H1 (cell line): ENCODE data around the gene COL8A2. TPM values are rescaled to one million over a fixed set of nuclear protein-coding genes. Genes with fewer than 3 reads are reported as not detected.
A peak's percentile ranks its signal among the peaks of the same experiment; 100 is the strongest.

Experiments used
- CTCF ChIA-PET: fragments of 300-600 bp; sonication (Branson Sonifier 250); formaldehyde crosslinking; loops from one replicate; lab custom pipeline; 2021; ENCODE audit not compliant: partially characterized antibody; lab: Charles Lee
- POLR2A ChIA-PET: fragments of 300-600 bp; sonication (Branson Sonifier 250); formaldehyde crosslinking; loops from one replicate; lab custom pipeline; 2021; ENCODE audit warnings: inconsistent platforms; ENCODE audit not compliant: partially characterized antibody; lab: Charles Lee
- DNase-seq, 2 experiments: peaks; one replicate each; pipeline versions ENCODE4 v3.0.0 to v3.0.0-alpha.2; 2010 to 2022; ENCODE audit warnings: low spot score in 2 of 2, low read depth in 1 of 2, mixed read lengths in 1 of 2
- FAIRE-seq: peaks from 2 replicates; lab custom pipeline; 2011; peaks lifted over from hg19 to GRCh38; lab: Jason Lieb, UNC
- H2AFZ ChIP-seq: 2 replicates; pipeline ENCODE4 v1.8.1; 2012; ENCODE audit warnings: low read length, inconsistent platforms
- H2AK5ac ChIP-seq: 2 replicates; pipeline ENCODE4 v1.6.1; 2013; ENCODE audit warnings: low read depth, low read length
- H2BK120ac ChIP-seq: replicated peaks from 2 replicates; pipeline ENCODE3; 2013; ENCODE audit warnings: low read depth, low read length, inconsistent platforms
- H2BK12ac ChIP-seq: 2 replicates; pipeline ENCODE4 v1.6.1; 2013; ENCODE audit warnings: low read depth, low read length
- H2BK15ac ChIP-seq: 2 replicates; pipeline ENCODE4 v1.6.1; 2013; ENCODE audit warnings: low read length
- H2BK20ac ChIP-seq: 2 replicates; pipeline ENCODE4 v1.6.1; 2013; ENCODE audit warnings: low read length
- H2BK5ac ChIP-seq: 2 replicates; pipeline ENCODE4 v1.6.1; 2013; ENCODE audit warnings: low read depth, low read length
- H3K14ac ChIP-seq: 2 replicates; pipeline ENCODE4 v1.6.1; 2013; ENCODE audit warnings: inconsistent platforms; ENCODE audit not compliant: insufficient read length
- H3K18ac ChIP-seq: 2 replicates; pipeline ENCODE4 v1.6.1; 2013; ENCODE audit warnings: low read length; ENCODE audit errors: extremely low read depth
- H3K23ac ChIP-seq: 2 replicates; pipeline ENCODE4 v1.6.1; 2013; ENCODE audit warnings: inconsistent platforms; ENCODE audit not compliant: insufficient read length
- H3K23me2 ChIP-seq: 2 replicates; pipeline ENCODE4 v1.6.1; 2013; ENCODE audit warnings: low read depth, low read length
- H3K27ac ChIP-seq: 2 replicates; pipeline ENCODE4 v1.6.1; 2011; ENCODE audit warnings: low read depth, low read length, inconsistent platforms
- H3K27me3 ChIP-seq, 4 experiments: replicated peaks in 1 of 4; 1 replicate in 1 of 4; 2 replicates in 3 of 4; pipeline versions ENCODE4 v1.6.1 to v1.8.1; 2011 to 2013; ENCODE audit warnings: low read length in 3 of 4, mild to moderate bottlenecking in 3 of 4, inconsistent platforms in 2 of 4, mixed read lengths in 2 of 4, moderate library complexity in 1 of 4; ENCODE audit not compliant: control insufficient read depth in 3 of 4, insufficient read depth in 3 of 4; ENCODE audit errors: extremely low read depth in 1 of 4
- H3K36me3 ChIP-seq, 4 experiments: 2 replicates each; pipeline versions ENCODE4 v1.6.1 to v1.8.1; 2011 to 2013; ENCODE audit warnings: mild to moderate bottlenecking in 4 of 4, low read length in 3 of 4, moderate library complexity in 2 of 4, control low read depth in 1 of 4, inconsistent platforms in 1 of 4; ENCODE audit not compliant: insufficient read depth in 4 of 4, control insufficient read depth in 2 of 4
- H3K4ac ChIP-seq: replicated peaks from 2 replicates; pipeline ENCODE3; 2013; ENCODE audit warnings: low read length, low read depth, mixed read lengths, inconsistent platforms; ENCODE audit not compliant: insufficient read length
- H3K4me1 ChIP-seq, 4 experiments: replicated peaks in 1 of 4; 1 replicate in 1 of 4; 2 replicates in 3 of 4; pipeline versions ENCODE4 v1.6.1 to v1.8.1; 2011 to 2013; ENCODE audit warnings: low read length in 3 of 4, inconsistent platforms in 2 of 4, mixed read lengths in 1 of 4; ENCODE audit not compliant: insufficient read depth in 4 of 4, control insufficient read depth in 3 of 4
- H3K4me2 ChIP-seq, 2 experiments: 2 replicates each; pipeline versions ENCODE4 v1.6.1 to v1.8.1; 2011 to 2013; ENCODE audit warnings: low read depth in 2 of 2, low read length in 2 of 2, control low read depth in 1 of 2, inconsistent platforms in 1 of 2, mild to moderate bottlenecking in 1 of 2; ENCODE audit not compliant: insufficient read depth in 1 of 2
- H3K4me3 ChIP-seq, 4 experiments: fragments of 200-600, 300-600 bp in 1 of 4; sonication (generic), shearing (Covaris generic), sonication (Bioruptor Twin) in 1 of 4; 2 replicates each; pipeline versions ENCODE4 v1.5.1 to v1.8.1; 2011 to 2016; ENCODE audit warnings: low read length in 4 of 4, low read depth in 3 of 4, control low read depth in 2 of 4, inconsistent platforms in 2 of 4, mild to moderate bottlenecking in 2 of 4, mixed read lengths in 1 of 4, moderate library complexity in 1 of 4; ENCODE audit not compliant: insufficient read depth in 2 of 4; ENCODE audit errors: extremely low read depth in 1 of 4
- H3K56ac ChIP-seq: replicated peaks from 2 replicates; pipeline ENCODE3; 2013; ENCODE audit warnings: low read depth, mild to moderate bottlenecking, mixed read lengths, low read length, inconsistent platforms; ENCODE audit not compliant: insufficient read length
- H3K79me1 ChIP-seq: 2 replicates; pipeline ENCODE4 v1.6.1; 2013; ENCODE audit warnings: low read depth, low read length, control low read depth
- H3K79me2 ChIP-seq, 2 experiments: 2 replicates each; pipeline versions ENCODE4 v1.6.1 to v1.8.1; 2012 to 2013; ENCODE audit warnings: low read length in 2 of 2, mild to moderate bottlenecking in 2 of 2, inconsistent platforms in 1 of 2; ENCODE audit not compliant: insufficient read depth in 2 of 2, control insufficient read depth in 1 of 2
- H3K9ac ChIP-seq, 4 experiments: replicated peaks in 1 of 4; 1 replicate in 1 of 4; 2 replicates in 3 of 4; pipeline versions ENCODE4 v1.6.1 to v1.8.1; 2011 to 2013; ENCODE audit warnings: low read depth in 3 of 4, low read length in 3 of 4, control low read depth in 2 of 4, mild to moderate bottlenecking in 2 of 4, moderate library complexity in 2 of 4, inconsistent platforms in 1 of 4; ENCODE audit errors: extremely low read depth in 1 of 4
- H3K9me3 ChIP-seq, 2 experiments: 2 replicates each; pipeline versions ENCODE4 v1.6.1 to v1.8.1; 2012 to 2013; ENCODE audit warnings: mild to moderate bottlenecking in 2 of 2, moderate library complexity in 2 of 2, control low read depth in 1 of 2, inconsistent platforms in 1 of 2, low read depth in 1 of 2, low read length in 1 of 2, mixed read lengths in 1 of 2; ENCODE audit not compliant: insufficient read depth in 2 of 2
- H4K20me1 ChIP-seq, 2 experiments: replicated peaks in 1 of 2; 2 replicates each; pipeline versions ENCODE3 to v1.8.1; 2011 to 2013; ENCODE audit warnings: inconsistent platforms in 2 of 2, low read length in 2 of 2, mild to moderate bottlenecking in 1 of 2; ENCODE audit not compliant: insufficient read depth in 2 of 2, control insufficient read depth in 1 of 2
- H4K5ac ChIP-seq: 2 replicates; pipeline ENCODE4 v1.6.1; 2013; ENCODE audit warnings: low read length, low read depth, mixed read lengths, inconsistent platforms; ENCODE audit not compliant: insufficient read length
- H4K8ac ChIP-seq: 2 replicates; pipeline ENCODE4 v1.8.0; 2013; ENCODE audit warnings: mild to moderate bottlenecking, moderate library complexity, low read length, inconsistent platforms; ENCODE audit not compliant: insufficient read depth; ENCODE audit errors: extremely low read depth
- H4K91ac ChIP-seq: replicated peaks from 2 replicates; pipeline ENCODE3; 2013; ENCODE audit warnings: low read length, mixed read lengths, inconsistent platforms; ENCODE audit not compliant: insufficient read length
- CBX5 ChIP-seq: fragments of 300-800, 300-1000 bp; sonication (generic); IDR thresholded peaks from 2 replicates; pipeline ENCODE4 v1.7.1; 2016; ENCODE audit warnings: antibody characterized with exemption, low read length, low read depth
- EGR1 ChIP-seq: IDR thresholded peaks from 2 replicates; pipeline ENCODE4 v1.6.1; 2011; ENCODE audit warnings: low read depth, low read length, borderline replicate concordance
- KDM1A ChIP-seq: fragments of 200-600, 300-600 bp; sonication (generic); IDR thresholded peaks from 2 replicates; pipeline ENCODE4 v1.7.1; 2016; ENCODE audit warnings: mild to moderate bottlenecking, low read length, borderline replicate concordance
- KDM4A ChIP-seq: IDR thresholded peaks from one replicate; pipeline ENCODE4 v1.7.1; 2012; ENCODE audit warnings: low read depth, mild to moderate bottlenecking, moderate library complexity, low read length, inconsistent platforms; ENCODE audit not compliant: severe bottlenecking
- RAD21 ChIP-seq, 2 experiments: IDR thresholded peaks in 1 of 2; conservative IDR thresholded peaks in 1 of 2; 2 replicates each; pipeline ENCODE4 v1.6.1; 2011; ENCODE audit warnings: low read depth in 2 of 2, low read length in 2 of 2, improper control_type of control experiment in 1 of 2, inconsistent platforms in 1 of 2, mild to moderate bottlenecking in 1 of 2, moderate library complexity in 1 of 2
- SP2 ChIP-seq: IDR thresholded peaks from 2 replicates; pipeline ENCODE4 v1.6.1; 2012; ENCODE audit warnings: mild to moderate bottlenecking, low read length, inconsistent platforms
- TBP ChIP-seq: IDR thresholded peaks from 2 replicates; pipeline ENCODE4 v1.6.1; 2011; ENCODE audit warnings: low read depth, low read length, improper control_type of control experiment
- WGBS, 2 experiments: shearing (Covaris generic) in 1 of 2; methylation state at CpG; one replicate each; pipeline versions ENCODE4 v1.1.6 to v1.1.7; 2013 to 2015; ENCODE audit warnings: low lambda C conversion rate in 2 of 2, mixed read lengths in 2 of 2, inconsistent platforms in 1 of 2, low coverage in 1 of 2, missing lambda C conversion rate in 1 of 2; ENCODE audit not compliant: insufficient replicate concordance in 2 of 2, insufficient coverage in 1 of 2, insufficient read length in 1 of 2; ENCODE audit errors: extremely low coverage in 1 of 2, missing lambda C conversion rate in 1 of 2; 5-methylcytosine and 5-hydroxymethylcytosine counted together
- polyA plus RNA-seq, 7 experiments: library from polyadenylated mRNA; depleted of rRNA in 3 of 7; stranded (reverse) in 5 of 7; unstranded in 2 of 7; fragments of >200 nt in 5 of 7; fragments of 200-250 nt in 2 of 7; gene quantifications; 1 replicate in 5 of 7; 2 replicates in 1 of 7; 4 replicates in 1 of 7; pipeline versions ENCODE4 v1.2.1 to v1.2.3, GENCODE V29; 2011 to 2013; ENCODE audit warnings: missing spikeins in 2 of 7, mixed read lengths in 2 of 7
- total RNA-seq: library from RNA; stranded (reverse); fragmentation: NEBNext Ultra II Directional; extraction: Animal tissue kit (Norgen Biotek cat#: 25700); gene quantifications from 2 replicates; pipeline ENCODE4 v1.2.1, GENCODE V29; 2021

The COL8A2 gene
- total and polyA plus RNA-seq, 2 of the 8 experiments (the other 6 are each of a cell fraction or from before 2014, with no cell fraction given), result 2.1 to 2.8 TPM

DNA sequence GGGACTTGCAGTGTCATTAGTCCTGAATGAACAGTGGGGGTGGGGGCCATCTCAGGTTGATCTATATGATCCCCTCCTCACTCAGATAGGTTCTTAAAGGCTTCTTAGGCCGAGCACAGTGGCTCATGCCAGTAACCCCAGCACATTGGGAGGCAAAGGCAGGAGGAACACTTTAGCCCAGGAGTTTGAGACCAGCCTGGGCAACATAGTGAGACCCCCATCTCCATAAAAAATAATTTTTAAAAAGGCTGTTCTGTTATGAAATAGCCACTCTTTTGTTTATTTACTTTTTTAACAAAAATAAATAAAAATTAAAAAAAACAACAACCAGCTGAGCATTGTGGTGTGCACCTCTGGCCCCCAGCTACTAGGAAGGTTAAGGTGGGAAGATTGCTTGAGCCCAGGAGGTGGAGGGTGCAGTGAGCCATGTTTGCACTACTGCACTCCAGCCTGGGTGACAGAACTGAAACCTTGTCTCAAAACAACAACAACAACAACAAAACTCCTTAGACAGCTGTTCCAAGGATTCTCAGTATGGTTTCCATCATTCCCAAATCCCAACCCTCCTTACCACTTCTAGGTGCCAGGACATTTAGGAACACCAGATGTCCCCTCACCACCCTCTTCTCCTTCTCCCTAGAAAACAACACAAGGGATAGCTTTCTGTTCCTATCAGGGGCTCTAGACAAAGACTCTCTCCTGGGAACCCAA is 26.3 kb upstream of the COL8A2 start:
- Histone ChIP-seq H4K8ac (no peak overlapping the region), H3K18ac (no peak overlapping the region), H2BK12ac (no peak overlapping the region), H2BK20ac (no peak overlapping the region), H4K5ac (no peak overlapping the region), H3K23me2 (peaks cover 9% of the 10 kb centered on the region), H3K4me3 (peak overlapping the region in 1 of 4 experiments; percentile 47; a peak in 3 of 8 replicates), H3K36me3 (no peaks in the 10 kb centered on the region), H3K4ac (no peak overlapping the region)
- ChIA-PET CTCF (interaction anchor here (0.8 to 10.1 kb wide), 12 partner anchors 10 to 197 kb away, joined by 3 to 261 read pairs (median 32); partner anchors contain the start of gene THRAP3), POLR2A (interaction anchor here (0.9 to 5.4 kb wide), 11 partner anchors 10 to 235 kb away, joined by 3 to 49 read pairs (median 4); partner anchors contain the start of genes SH3D21 and THRAP3)
- DNase-seq, result no peak
- no peak for TF ChIP-seq TBP
- TF ChIP-seq RAD21 (IDR thresholded peaks at IDR 0.05 in 1 of 2, conservative IDR thresholded peaks at IDR 0.05 in 1 of 2; ENCODE audit: low read depth in 2 of 2, low read length in 2 of 2), result 0 out of 4 replicates have a peak, but pooled peaks of 1 of the 2 experiments have one; percentile 5
- no peak for TF ChIP-seq SP2
- no peak for TF ChIP-seq EGR1
- TF ChIP-seq KDM4A, result no peak
- 0 out of 2 replicates have a peak, but pooled peaks have one; percentile 21 for TF ChIP-seq KDM1A
- TF ChIP-seq CBX5, result no peak
- TF ChIP-seq, all 59 proteins: peak for 2
- Histone ChIP-seq H3K56ac (no peak overlapping the region), H3K27me3 (peaks cover 11 to 29% (median 25%) of the 10 kb centered on the region in 4 experiments), H3K14ac (no peak overlapping the region), H3K27ac (no peak overlapping the region), H4K91ac (no peak overlapping the region), H3K79me1 (no peaks in the 10 kb centered on the region), H2BK5ac (no peak overlapping the region), H2BK120ac (no peak overlapping the region), H2BK15ac (no peak overlapping the region), H2AFZ (no peak overlapping the region), H2AK5ac (no peak overlapping the region; the same call in 1 of the 2 replicates), H3K9ac (no peak overlapping the region), H4K20me1 (peaks cover 0 to 2% of the 10 kb centered on the region in 2 experiments), H3K4me1 (peaks cover 11 to 24% (median 17%) of the 10 kb centered on the region in 4 experiments), H3K79me2 (peaks cover 0 to 3% of the 10 kb centered on the region in 2 experiments; a peak in 1 of 4 replicates), H3K9me3 (no peaks in the 10 kb centered on the region), H3K4me2 (peak overlapping the region; percentile 11 to 59; a peak in 3 of 4 replicates), H3K23ac (no peak overlapping the region)
- 33% methylated on average over 1 of the region's 1 CpG; no CpG with 5 or more reads in 1 of the 2 experiments for WGBS, 2 experiments
- FAIRE-seq, result no peak
